Stimulated activated CD4-positive, alpha-beta T cell treated with anti-CD3 and anti-CD28 coated beads, Interleukin-15, amount 100 ng/mL, for 48 hours (primary cell): Measurements from ENCODE around the gene PJA1.

Experiments used
- DNase-seq, 2 donors: peaks; one replicate each; pipeline ENCODE4 v3.0.0-alpha.2; 2020; ENCODE audit warnings: low read depth in 2 of 2

Gene PJA1

DNA sequence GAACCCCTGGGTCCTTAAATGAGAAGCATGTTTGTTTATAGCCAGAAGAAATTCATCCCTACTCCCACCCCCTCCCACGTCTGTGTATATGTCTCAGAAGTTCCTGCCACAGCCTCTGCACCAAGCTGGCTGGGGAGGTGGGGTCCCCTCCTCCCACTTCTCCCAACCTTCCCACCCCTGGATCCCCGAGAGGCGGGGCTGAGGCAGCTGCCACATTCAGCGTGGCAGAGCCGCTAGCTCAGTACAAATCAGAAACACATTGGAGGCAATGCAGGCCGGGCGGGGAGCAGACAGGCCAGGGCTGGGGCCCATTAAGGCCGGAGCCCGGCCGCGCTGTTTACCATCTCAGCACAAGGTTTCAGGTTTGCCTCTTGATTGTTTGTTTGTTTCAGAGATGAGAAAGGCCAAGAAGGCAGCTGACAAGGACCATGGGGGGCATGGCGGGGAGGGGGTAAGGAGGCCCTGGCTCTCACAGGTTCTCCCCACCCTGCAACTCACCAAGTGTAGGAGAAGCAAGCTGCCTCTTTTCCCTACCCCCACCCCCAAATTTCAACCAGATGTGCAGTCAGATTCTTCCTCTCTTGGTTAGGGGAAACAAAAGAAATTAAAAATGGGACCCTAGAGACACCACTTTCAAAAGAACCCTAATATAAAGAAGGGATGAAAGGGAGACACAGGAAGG lies 22.3 kb downstream of the PJA1 start:
- no peak for DNase-seq

DNA sequence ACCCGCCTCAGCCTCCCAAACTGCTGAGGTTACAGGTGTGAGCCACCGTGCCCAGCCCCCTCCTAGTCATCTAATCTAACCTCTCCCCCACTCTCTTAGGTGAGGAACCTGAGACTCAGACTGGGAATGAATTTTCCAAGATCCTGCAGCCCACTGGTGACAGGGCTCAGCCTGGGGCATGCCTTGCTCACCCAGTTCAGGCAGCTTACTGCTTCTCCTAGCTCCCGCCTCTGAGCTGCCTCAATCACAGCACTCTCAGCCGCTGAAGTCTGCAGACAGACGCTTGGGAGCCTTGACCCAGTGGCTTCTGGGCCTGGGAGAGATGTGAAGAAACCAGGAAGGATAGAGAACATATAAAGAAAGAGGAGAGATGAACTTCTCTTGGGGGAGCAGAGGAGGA lies 24.4 kb downstream of the PJA1 start:
- no peak for DNase-seq

- DNase-seq, result no peak
Observed at GRCh38 chrX:69139516-69139915, 25.7 kb downstream of the PJA1 start.

GRCh38 chrX:69138512-69138911 lies 26.7 kb downstream of the PJA1 start:
- no peak for DNase-seq

DNA sequence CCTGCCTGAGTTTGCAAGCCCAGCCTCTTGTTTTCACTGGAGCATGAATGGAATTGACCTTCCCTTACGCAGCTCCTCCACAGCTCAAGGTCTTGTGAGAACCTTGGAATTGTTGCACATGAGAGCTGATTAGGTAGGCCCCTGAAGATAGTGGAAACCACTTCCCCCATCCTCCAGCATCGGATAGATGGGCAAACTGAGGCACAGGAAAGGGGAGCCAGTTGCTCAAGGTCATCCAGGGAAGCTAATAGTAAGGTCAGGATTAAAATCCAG lies 27.2 kb downstream of the PJA1 start:
- DNase-seq, result no peak

DNA sequence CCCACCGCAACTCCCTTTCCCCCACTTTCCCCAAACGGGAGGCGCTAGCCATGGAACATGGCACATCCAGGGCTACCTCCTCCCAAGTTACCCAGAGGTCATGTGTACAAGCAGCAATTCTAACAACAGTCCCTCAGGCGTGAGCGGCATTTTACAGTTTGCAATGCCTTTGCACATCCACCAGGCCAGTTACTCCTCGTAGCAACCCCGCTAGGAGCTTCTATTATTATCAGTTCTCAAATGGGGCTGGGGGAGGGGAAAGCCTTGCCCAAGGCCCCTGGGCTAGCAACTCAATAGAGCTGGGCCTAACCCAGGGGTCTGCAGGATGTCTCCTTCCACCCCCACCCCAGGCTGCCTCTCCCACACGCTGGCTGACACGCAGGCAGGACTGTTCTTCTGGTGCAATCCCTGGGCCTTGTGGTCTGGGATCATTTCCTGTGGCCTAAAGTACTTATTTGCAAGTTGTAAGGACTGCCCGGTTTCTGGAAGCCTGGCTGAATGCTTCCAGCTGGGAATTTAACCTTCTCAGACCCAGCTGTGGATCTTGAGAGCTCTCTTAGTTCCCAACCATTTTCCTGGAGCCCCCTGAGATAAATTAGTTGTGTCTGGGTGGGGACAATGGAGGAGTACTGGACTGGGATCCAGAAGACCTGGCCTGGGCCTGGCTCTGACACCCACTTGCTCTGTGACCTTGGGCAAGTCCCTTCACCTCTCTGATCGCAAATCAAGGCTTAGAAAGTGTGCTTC lies 27.7 kb downstream of the PJA1 start:
- DNase-seq, result no peak

DNA sequence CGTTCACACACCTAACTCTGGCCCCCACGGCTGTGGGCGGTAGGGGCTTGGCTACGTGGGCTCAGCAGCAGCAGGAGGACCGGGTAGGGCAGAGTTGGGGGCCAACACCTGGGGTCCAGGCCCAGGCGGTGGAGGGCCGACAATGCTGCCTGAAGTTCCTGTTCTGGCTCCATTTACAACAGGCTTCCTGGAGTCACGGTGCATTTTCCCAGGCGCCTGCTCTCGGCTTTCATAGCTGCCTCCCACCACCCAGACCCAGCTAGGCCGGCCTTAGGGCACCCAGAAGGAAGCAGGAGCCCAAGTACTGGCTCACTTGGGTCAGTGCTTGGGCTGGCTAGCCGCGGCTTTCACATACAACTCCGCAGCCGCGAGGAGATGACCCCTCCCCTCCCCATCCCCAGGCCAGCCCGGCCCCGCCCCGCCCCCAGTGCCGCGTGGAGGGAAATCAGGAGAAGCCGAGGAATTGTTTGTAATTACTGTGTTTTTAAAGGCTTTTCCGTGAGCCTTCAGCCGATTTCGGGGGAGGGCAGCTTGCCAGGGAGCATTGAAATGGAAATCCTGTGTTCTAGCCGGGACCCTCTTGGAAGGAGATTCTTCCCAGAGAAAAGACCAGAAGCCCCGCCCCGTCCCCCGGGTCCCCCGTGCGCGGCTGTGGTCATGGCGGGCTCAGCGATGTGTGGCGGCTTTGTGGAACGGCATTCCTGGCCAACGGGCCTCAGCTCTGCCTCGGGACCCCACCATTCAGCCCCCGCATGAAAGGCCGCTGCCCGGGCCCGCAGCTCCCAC lies 28.5 kb downstream of the PJA1 start:
- DNase-seq, result no peak

DNA sequence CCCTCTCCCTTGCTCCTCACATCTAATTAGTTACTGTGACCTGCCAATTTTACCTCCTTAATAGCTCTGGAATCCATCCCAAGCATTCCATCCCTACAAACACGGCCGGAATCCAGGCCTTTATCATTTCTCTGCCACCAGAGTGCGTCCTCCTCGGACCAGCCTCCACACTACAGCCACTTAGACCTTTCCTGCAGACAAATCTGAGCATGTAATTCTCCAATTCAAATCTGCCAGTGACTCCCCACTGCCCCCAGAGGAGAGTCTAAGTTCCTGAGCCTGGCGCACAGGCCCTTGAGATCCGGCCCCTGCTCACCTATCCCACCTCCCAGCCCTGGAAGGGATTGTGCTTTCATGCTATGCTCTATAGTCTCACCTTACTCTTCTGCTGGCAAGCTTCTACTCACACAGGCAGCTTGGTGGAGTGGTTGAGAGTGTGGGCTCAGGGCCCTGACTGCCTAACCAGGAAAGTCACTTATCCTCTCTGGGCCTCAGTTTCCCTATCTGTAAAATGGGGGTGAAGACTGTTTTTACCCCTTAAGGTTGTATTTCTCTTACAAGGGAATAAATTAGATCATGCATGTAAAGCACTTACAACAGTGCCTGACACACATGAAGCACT lies 31.2 kb downstream of the PJA1 start:
- DNase-seq, result no peak

DNA sequence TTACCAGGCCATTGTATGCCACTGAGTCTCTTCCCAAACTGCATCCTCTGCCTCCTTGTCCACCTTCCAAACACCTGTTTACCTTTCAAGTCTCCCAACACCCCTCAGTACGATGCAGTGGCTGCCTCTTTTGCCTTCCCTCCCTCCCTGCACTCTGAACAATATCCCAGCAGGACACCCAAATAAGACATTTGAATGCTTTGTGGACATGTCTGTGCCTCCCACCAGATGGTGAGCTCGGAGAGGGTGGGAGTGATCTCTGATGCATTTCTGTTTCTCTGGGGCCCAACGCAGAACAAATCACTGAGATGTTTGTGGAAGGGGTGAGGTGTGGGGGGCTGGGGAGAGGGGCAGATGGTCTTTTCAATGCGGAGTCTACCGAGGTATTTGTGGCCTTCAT lies 33.4 kb downstream of the PJA1 start:
- no peak for DNase-seq

GRCh38 chrX:69130439-69130838 lies 34.8 kb downstream of the PJA1 start:
- no peak for DNase-seq

DNA sequence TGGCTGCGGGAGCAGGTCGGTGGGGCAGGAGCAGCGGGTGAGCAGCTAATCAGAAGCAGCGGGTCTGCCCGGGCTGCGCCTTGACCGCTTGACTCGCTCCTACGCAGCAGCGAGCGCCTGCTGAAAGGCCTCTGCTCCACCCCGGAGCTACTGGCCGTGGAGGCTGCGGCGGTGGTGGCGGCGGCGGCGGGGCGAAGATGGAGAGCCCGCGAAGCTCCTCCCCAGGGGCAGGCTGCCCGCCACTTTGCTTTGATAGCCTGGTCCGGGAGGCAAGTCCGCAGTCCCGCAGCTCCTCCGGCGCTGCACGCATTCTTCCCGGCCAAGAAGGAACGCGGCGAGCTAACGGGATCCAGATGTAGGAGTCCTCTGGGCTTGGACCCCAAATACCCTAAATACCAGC lies 36.7 kb downstream of the PJA1 start:
- no peak for DNase-seq

GRCh38 chrX:69127466-69127865 lies 37.8 kb downstream of the PJA1 start:
- DNase-seq, result no peak

GRCh38 chrX:69126642-69127041 lies 38.6 kb downstream of the PJA1 start:
- DNase-seq, result no peak

DNA sequence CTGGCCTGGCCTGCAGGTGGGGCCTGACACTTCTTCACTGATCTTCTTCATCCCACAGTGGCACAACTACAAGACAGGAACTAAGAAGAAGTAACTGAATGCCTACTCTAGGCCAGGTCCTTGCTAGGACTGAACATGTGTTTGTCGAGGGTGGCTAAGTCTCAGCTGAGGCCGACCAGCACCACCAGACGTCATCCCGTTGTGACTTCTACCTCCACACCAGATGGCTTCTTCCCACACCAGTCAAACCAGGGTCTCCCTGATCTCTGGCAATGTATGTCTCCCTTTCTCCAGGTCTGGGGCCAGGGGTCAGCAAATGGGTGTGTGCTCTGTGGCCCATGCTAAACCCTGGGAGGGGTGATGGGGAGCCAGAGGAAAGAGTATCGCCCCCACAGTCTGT lies 40.2 kb downstream of the PJA1 start:
- no peak for DNase-seq

DNA sequence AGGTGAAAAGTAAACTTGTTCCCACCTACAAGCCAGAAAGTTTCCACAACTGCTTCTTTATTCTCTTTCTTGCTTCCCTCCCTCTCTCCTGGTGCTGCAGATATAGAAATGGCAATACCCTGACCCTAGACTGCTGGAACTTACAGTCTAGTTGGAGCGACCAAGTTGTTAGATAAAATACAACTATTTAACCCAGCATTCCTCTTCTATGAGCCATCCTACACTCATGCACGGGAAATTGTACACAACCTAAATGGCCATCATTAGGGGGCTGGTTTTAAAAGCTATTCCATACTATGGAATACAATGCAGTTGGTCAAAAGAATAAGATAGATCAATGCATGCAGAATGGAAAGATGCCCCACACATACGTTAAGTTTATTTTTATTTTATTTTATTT lies 41.1 kb downstream of the PJA1 start:
- no peak for DNase-seq

DNA sequence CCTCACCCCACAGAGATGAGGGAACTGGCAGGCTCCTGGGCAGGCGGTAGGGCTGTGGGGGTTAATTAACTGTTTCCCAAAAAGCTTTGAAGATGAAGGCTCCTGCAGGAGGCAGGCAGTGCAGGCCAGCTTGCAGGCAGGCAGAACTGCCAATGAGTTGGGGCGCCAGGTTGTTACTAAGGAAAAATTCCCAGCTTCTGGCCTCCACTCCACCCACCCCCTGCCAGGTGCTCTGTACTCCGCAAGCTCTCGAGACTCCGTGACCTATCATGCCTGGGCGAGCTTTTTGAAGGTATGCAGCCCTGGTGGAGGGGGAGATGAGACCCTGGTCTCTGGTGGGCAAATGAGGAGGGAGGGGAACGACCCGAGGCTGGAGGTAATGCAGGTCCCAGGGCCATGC lies 41.8 kb downstream of the PJA1 start:
- no peak for DNase-seq

DNA sequence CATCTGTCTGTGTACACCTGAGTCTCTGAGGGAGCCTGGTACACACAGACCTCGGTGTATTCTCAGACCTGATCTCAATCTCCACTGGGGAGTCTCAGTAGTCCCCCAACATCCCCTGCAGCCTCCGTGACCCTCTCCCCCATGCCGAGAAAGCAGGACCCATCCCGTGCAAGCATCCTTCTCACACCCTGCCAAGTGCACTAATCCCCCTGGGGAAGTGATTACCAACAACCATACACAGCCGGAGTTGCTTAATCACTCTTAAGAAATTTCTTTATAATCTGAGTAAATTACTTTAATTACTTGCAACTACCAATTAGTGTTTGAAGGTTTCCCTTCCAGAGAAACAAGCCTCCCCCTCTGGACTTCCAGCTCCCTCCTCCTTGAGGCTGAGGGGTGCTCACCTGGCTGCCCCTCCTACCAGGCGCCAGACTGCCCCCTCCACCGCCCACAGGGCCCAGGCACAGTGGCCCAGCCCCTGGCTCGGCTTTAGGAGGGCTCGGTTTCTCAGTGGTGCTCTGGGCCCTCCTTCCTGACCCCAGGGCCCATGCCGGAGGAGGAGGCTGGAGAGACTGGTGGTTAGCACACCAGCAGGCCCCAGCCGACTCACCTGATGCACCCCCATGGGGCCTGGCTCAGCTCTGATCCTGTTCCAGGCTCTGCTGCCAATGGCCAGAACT lies 43.8 kb downstream of the PJA1 start:
- DNase-seq, result no peak

DNA sequence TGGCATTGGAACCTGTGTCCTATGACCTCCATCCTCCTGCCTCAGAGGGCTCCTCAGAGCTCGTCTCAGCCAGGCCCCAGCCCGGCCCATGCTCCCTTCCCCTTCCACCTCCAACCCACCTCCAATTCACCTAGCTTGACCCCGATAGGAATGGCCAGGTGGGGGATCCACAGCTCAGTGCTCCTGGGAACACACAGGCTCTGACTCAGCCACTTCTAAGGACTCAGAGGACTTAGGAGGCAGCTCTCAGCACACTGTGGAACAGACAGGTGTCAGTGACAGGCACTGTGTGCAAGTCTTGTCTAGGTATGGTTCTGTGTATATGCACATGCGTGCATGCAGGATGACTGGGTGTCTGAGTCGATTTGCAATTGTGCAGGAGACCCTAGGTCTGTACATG lies 44.8 kb downstream of the PJA1 start:
- no peak for DNase-seq

DNA sequence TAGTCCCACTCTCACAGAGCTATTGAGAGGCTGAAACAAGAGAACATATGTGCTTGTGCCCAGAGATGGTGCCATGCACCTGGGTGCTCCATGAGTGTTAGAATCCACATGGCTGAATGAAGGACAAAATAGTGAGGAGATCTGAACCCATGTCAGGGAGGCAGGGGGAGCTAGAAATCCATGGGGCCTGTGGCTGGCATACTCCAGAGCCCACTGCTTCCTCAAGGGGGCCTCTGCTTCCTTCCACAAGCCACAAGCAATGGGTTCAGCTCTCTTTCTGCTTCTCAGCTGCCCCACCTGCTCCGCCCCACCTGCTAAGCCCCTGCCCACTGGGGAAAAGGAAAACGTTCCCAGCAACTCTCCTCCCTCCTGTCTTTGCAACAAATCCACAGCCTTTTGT lies 46.1 kb downstream of the PJA1 start:
- no peak for DNase-seq

DNA sequence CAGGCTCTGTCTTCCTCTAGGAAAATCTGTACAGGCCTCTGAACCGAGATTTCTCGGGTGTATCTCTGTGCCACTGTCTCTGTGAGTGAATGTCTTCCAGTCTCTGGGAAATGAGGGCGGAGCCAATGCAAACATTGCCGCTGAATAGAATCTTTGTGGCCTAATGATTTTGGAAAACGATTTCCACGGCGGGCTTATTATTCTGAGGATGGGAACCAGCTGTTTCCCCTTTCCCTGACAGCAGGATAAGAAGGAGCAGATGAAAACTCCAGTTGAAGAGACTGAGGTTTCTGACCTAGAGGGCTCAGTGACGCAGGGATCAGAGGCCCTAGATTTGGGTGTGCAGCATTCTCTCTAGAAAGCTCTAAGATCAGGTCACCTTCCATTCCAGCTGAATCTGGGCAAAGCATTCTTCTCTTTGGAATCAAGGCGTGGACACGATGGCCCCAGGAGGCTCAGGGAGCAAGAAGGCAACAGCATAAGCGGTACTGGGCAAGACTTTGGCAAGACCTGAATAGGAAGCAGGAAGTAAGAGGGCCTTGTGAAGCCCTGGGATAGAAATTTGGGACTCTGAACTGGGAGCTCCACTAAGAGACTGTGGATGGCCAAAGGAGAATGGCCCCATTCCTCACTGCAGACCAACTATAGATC lies 47.3 kb downstream of the PJA1 start:
- DNase-seq, result no peak

- DNase-seq, result no peak
Observed at GRCh38 chrX:69116077-69116476, 49.2 kb downstream of the PJA1 start.

DNA sequence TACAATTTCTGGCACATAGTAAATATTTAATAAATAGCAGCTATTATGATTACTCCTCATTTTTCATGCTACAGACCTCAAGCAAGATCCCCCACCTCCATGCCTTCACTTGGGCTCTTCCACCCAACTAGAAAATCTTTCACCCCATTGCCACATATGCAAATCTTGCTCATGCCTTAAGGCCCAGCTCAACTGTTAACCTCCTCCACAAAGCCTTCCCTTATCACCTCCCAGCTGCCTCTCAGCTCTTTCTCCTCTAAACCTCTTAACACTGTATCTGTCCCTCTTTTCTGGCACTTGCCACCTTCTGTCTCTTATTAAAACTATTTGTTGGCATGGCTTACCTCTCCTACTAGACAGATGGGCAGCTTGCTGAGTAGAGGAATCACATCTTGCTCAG lies 51.5 kb downstream of the PJA1 start:
- no peak for DNase-seq
